ENCODE results near the gene RNU2-63P. TPM values are rescaled to one million over a fixed set of nuclear protein-coding genes. Genes with fewer than 3 reads are reported as not detected.
"Not testable (repeated sequence)": the region's sequence is repeated elsewhere in the genome, so short reads cannot be mapped to it uniquely, and the experiment has no call there.

Gene RNU2-63P
- total RNA-seq, 1 donor from 2014 or later = not detected

GRCh38 chr2:87992569-87992968 lies 23.8 kb downstream of the RNU2-63P start:
- DNase-seq (ENCODE audit: extremely low read depth, low read depth, low spot score) = not testable (repeated sequence)

GRCh38 chr2:87987473-87987872 lies 28.9 kb downstream of the RNU2-63P start:
- not testable (repeated sequence) for DNase-seq (ENCODE audit: extremely low read depth, low read depth, low spot score)

- not testable (repeated sequence) for DNase-seq (ENCODE audit: extremely low read depth, low read depth, low spot score)
Measured at GRCh38 chr2:87985902-87986301, 30.4 kb downstream of the RNU2-63P start.

- DNase-seq (ENCODE audit: extremely low read depth, low read depth, low spot score) = not testable (repeated sequence)
Measured at GRCh38 chr2:87981182-87981581, 35.2 kb downstream of the RNU2-63P start.

GRCh38 chr2:87972385-87972784 lies 44.0 kb downstream of the RNU2-63P start:
- not testable (repeated sequence) for DNase-seq (ENCODE audit: extremely low read depth, low read depth, low spot score)

Other genes with a start within 250 kb of the RNU2-63P start
- gene RGPD2, start 190.8 kb downstream of the RNU2-63P start, total RNA-seq = 3.1 TPM in 1 of 2 replicates, not detected in the other
- 13.8 and 16.4 TPM in 2 replicates for gene KRCC1, start 39.2 kb upstream of the RNU2-63P start, total RNA-seq
- gene SMYD1, start 51.3 kb upstream of the RNU2-63P start, total RNA-seq = not detected in 2 replicates
- not detected in 2 replicates for gene FABP1, start 111.5 kb upstream of the RNU2-63P start, total RNA-seq
- gene THNSL2, start 153.8 kb upstream of the RNU2-63P start, total RNA-seq = 3.6 TPM in 1 of 2 replicates, not detected in the other

Data from glomerular endothelial cell (primary cell).